SU-DHL-6 (cell line): ENCODE measurements around the gene TEX36.

ENCODE experiments used
- H2AFZ ChIP-seq: fragments of 200-600 bp; sonication (generic); 2 replicates; pipeline ENCODE4 v1.6.1; 2014; ENCODE audit warnings: low read depth, mild to moderate bottlenecking, moderate library complexity, mixed read lengths, antibody characterized with exemption, low read length; ENCODE audit not compliant: severe bottlenecking
- H3F3A ChIP-seq: fragments of 200-600 bp; shearing (Covaris generic); 2 replicates; pipeline ENCODE4 v1.6.0; 2016; ENCODE audit warnings: antibody characterized with exemption, mild to moderate bottlenecking; ENCODE audit not compliant: insufficient read depth
- H3K27ac ChIP-seq: fragments of 200-600 bp; sonication (generic); 2 replicates; pipeline ENCODE4 v1.5.1; 2016; ENCODE audit warnings: low read depth, mild to moderate bottlenecking, low read length, moderate library complexity, mixed read lengths
- H3K27me3 ChIP-seq: fragments of 200-600 bp; sonication (generic), shearing (Covaris generic); 2 replicates; pipeline ENCODE4 v1.6.0; 2014; ENCODE audit warnings: mild to moderate bottlenecking, low read length
- H3K36me3 ChIP-seq: fragments of 200-600 bp; sonication (generic); 2 replicates; pipeline ENCODE4 v1.6.1; 2014; ENCODE audit warnings: mild to moderate bottlenecking, low read length, mixed read lengths
- H3K4me2 ChIP-seq: fragments of 300-600, 200-600 bp; shearing (Covaris generic), sonication (generic); 2 replicates; pipeline ENCODE4 v1.6.0; 2014; ENCODE audit warnings: low read length, low read depth, mild to moderate bottlenecking; ENCODE audit not compliant: poor library complexity, severe bottlenecking
- H3K4me3 ChIP-seq: fragments of 200-600 bp; sonication (generic); 2 replicates; pipeline ENCODE4 v1.5.1; 2014; ENCODE audit warnings: antibody characterized with exemption, low read length, mild to moderate bottlenecking, mixed read lengths; ENCODE audit not compliant: insufficient read depth, poor library complexity, severe bottlenecking
- H3K79me2 ChIP-seq: fragments of 200-600 bp; sonication (generic); 2 replicates; pipeline ENCODE4 v1.6.1; 2014; ENCODE audit warnings: mild to moderate bottlenecking, low read length, moderate library complexity; ENCODE audit not compliant: insufficient read depth
- H3K9ac ChIP-seq: fragments of 200-600 bp; sonication (generic); 2 replicates; pipeline ENCODE4 v1.7.0; 2014; ENCODE audit warnings: mild to moderate bottlenecking, low read length
- H3K9me2 ChIP-seq: fragments of 200-600 bp; sonication (generic); replicated peaks from 2 replicates; pipeline ENCODE4 v1.6.1; 2014; ENCODE audit warnings: low read length; ENCODE audit not compliant: insufficient read depth
- H3K9me3 ChIP-seq: fragments of 200-600 bp; sonication (generic); 2 replicates; pipeline ENCODE4 v1.6.1; 2014; ENCODE audit warnings: low read length, mixed read lengths; ENCODE audit not compliant: insufficient read depth
- H4K20me1 ChIP-seq: fragments of 200-600 bp; sonication (generic); 2 replicates; pipeline ENCODE4 v1.6.1; 2014; ENCODE audit warnings: low read depth, mild to moderate bottlenecking, antibody characterized with exemption, low read length, moderate library complexity, mixed read lengths
- EZH2phosphoT487 ChIP-seq: fragments of 200-600 bp; sonication (generic), shearing (Covaris generic); conservative IDR thresholded peaks from 2 replicates; pipeline ENCODE4 v1.6.1; 2018; ENCODE audit warnings: mild to moderate bottlenecking, antibody characterized with exemption, low read length, moderate library complexity, mixed read lengths
- TF ChIP-seq, protein P1 (sequence below): fragments of 200-600 bp; sonication (generic); IDR thresholded peaks from one replicate; pipeline ENCODE4 v1.5.1; 2017; ENCODE audit warnings: antibody characterized with exemption, mild to moderate bottlenecking, low read length, moderate library complexity; ENCODE audit not compliant: insufficient read depth, poor library complexity, severe bottlenecking

The TEX36 gene, protein sequence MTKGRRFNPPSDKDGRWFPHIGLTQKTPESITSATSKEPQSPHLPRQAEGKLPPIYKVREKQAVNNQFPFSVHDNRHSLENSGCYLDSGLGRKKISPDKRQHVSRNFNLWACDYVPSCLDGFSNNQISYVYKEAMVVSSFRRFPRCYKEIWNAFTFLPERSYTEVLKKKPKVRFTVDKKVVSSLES

DNA sequence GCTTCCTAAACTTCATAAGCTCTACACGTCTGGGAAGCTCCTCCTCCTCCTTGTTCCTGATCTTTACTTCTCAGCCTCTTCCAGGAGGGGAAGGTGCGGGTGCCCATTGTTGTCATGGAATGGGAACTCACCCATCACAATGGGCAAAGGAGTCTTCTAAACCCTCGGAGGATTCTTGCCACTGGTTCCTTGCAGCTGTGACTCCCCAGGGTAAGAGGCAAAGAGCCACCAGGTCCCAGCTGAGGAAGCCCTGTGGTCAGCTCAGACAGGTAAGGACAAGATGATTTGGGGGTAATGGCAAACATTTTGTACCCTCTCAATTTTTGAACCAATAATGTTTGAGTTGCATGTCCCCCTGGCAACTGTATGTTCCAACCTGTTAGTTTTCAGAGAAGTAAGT lies at the start of gene TEX36:
Gene TEX36, minus strand, starts transcription at position 101 of the 400 bp plus-strand sequence. CDS start 174 bp downstream, outside the sequence.
- no peaks in the 10 kb centered on the region for H3K27me3 ChIP-seq
- no peak within 1 kb of the TSS for H3K9ac ChIP-seq
- no peaks in the 10 kb centered on the region for H3K9me2 ChIP-seq
- H3K4me3 ChIP-seq = no peak within 1 kb of the TSS
- H3K9me3 ChIP-seq = no peaks in the 10 kb centered on the region
- no peak within 1 kb of the TSS for H3K4me2 ChIP-seq
- H3F3A ChIP-seq = no peaks in the 10 kb centered on the region
- H2AFZ ChIP-seq = no peak within 1 kb of the TSS
- TF ChIP-seq, protein P1, sequence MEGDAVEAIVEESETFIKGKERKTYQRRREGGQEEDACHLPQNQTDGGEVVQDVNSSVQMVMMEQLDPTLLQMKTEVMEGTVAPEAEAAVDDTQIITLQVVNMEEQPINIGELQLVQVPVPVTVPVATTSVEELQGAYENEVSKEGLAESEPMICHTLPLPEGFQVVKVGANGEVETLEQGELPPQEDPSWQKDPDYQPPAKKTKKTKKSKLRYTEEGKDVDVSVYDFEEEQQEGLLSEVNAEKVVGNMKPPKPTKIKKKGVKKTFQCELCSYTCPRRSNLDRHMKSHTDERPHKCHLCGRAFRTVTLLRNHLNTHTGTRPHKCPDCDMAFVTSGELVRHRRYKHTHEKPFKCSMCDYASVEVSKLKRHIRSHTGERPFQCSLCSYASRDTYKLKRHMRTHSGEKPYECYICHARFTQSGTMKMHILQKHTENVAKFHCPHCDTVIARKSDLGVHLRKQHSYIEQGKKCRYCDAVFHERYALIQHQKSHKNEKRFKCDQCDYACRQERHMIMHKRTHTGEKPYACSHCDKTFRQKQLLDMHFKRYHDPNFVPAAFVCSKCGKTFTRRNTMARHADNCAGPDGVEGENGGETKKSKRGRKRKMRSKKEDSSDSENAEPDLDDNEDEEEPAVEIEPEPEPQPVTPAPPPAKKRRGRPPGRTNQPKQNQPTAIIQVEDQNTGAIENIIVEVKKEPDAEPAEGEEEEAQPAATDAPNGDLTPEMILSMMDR = no peak
- TF ChIP-seq EZH2phosphoT487 = no peak
- H4K20me1 ChIP-seq = no peaks in the 10 kb centered on the region
- H3K36me3 ChIP-seq = no peaks in the 10 kb centered on the region
- H3K79me2 ChIP-seq = no peaks in the 10 kb centered on the region
- H3K27ac ChIP-seq = no peak within 1 kb of the TSS

DNA sequence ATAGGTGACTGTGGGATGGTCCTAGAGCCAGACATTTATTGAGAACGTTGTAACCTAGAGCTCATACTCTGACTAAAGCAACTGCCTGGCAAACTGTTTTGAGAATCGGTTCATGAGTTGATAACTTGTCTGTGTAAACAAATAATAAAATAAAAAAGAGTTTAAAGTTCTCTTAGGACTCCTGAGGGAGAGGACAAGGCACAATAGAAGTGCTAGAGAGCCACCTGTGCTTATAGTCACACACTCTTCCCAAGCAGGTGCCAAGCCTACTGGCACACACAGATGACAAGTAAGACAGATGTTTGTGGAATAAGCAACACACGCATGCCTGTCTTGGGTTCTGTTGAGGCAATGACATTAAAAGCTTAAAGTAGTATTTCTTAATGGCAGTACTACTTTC lies 44.5 kb upstream of the TEX36 start:
- peaks cover 68% of the 10 kb centered on the region for H3K36me3 ChIP-seq
- no peak overlapping the region for H2AFZ ChIP-seq
- peaks cover 4% of the 10 kb centered on the region; the same call in 1 of the 2 replicates for H3K79me2 ChIP-seq

DNA sequence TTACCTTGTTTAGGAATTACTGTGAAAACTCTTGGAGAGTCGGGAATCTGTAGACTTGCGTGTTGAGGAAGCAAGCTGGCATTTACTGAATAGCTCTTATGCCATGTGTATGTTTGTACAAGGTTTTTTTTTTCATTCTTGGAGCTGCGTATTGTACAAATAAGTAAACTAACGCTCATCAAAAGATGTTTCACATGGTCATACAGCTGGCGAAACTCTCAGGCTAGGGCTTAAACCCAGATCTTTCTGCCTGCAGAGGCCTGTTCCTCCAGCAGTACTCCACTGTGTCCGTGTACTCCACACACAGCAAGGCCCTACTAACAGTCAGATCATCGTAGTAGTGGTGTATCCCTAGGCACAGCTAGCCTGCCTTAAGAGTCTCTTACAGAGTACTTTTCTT lies 44.0 kb upstream of the TEX36 start:
- Histone ChIP-seq H4K20me1 (peaks cover 4% of the 10 kb centered on the region; the same call in 1 of the 2 replicates), H3K9ac (no peak overlapping the region), H3K27me3 (no peaks in the 10 kb centered on the region), H3K27ac (no peak overlapping the region), H3K9me3 (no peaks in the 10 kb centered on the region), H3K79me2 (peaks cover 9% of the 10 kb centered on the region), H3K4me3 (no peak overlapping the region), H2AFZ (no peak overlapping the region), H3K4me2 (no peak overlapping the region), H3F3A (no peaks in the 10 kb centered on the region), H3K9me2 (no peaks in the 10 kb centered on the region), H3K36me3 (peaks cover 73% of the 10 kb centered on the region)
- TF ChIP-seq EZH2phosphoT487 = no peak
- TF ChIP-seq, protein P1 = no peak

More for the DNA sequence above, 44.5 kb upstream of the TEX36 start:
- Histone ChIP-seq H3K9ac (no peak overlapping the region), H3K27ac (no peak overlapping the region), H4K20me1 (peaks cover 4% of the 10 kb centered on the region; the same call in 1 of the 2 replicates), H3K4me3 (no peak overlapping the region), H3K27me3 (no peaks in the 10 kb centered on the region), H3F3A (no peaks in the 10 kb centered on the region), H3K9me3 (no peaks in the 10 kb centered on the region), H3K9me2 (no peaks in the 10 kb centered on the region), H3K4me2 (no peak overlapping the region)
- TF ChIP-seq EZH2phosphoT487 = no peak
- TF ChIP-seq, protein P1 = no peak
